Measurements from ENCODE around the gene ATP11C.

The ATP11C gene

DNA sequence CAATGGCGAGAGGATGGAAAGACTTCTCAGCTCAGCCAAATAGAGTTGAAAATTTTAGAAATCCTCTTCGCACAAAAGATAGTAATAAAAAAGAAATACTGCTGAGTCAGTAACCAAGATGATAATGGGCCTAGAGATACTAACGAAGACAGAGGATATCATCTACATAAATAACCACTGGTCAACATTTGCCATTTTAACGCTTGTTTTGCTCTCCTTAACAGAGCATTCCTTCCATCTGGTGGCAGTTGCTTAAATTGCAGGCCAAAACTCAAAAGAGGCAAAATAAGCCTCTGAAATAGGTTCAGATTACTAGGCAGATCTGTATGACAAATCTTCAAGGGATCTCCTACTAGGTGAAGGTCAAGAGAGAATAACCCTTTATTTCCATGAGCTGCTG lies 173.2 kb downstream of the ATP11C start:
- no peak for TF ChIP-seq ZFX (IDR thresholded peaks at IDR 0.05; ENCODE audit: borderline replicate concordance)
- TF ChIP-seq, protein P1, sequence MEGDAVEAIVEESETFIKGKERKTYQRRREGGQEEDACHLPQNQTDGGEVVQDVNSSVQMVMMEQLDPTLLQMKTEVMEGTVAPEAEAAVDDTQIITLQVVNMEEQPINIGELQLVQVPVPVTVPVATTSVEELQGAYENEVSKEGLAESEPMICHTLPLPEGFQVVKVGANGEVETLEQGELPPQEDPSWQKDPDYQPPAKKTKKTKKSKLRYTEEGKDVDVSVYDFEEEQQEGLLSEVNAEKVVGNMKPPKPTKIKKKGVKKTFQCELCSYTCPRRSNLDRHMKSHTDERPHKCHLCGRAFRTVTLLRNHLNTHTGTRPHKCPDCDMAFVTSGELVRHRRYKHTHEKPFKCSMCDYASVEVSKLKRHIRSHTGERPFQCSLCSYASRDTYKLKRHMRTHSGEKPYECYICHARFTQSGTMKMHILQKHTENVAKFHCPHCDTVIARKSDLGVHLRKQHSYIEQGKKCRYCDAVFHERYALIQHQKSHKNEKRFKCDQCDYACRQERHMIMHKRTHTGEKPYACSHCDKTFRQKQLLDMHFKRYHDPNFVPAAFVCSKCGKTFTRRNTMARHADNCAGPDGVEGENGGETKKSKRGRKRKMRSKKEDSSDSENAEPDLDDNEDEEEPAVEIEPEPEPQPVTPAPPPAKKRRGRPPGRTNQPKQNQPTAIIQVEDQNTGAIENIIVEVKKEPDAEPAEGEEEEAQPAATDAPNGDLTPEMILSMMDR (IDR thresholded peaks at IDR 0.05): peak; percentile 43
- no peak overlapping the region for H3K27ac ChIP-seq

DNA sequence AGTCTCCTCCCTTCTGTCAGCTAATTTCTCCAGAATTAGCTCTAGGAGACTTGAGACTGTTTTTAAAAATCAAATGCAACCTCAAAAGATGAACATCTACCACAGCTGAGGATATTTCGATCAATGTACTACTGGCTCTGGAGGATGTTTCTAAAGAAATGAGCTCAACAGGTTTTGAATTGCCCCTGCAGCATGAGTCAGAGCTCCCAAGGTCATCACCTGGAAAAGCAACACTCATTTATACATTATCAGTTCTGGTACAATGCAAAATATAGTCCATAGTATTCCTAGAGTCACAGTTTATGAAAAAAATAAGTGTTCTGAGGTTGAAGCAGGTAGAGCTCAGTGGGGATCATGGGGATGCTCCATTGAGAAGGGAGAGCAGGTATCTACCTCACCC lies 174.0 kb downstream of the ATP11C start:
- TF ChIP-seq ZFX (IDR thresholded peaks at IDR 0.05; ENCODE audit: borderline replicate concordance): no peak
- TF ChIP-seq, protein P1 (IDR thresholded peaks at IDR 0.05): no peak
- no peak overlapping the region for H3K27ac ChIP-seq

DNA sequence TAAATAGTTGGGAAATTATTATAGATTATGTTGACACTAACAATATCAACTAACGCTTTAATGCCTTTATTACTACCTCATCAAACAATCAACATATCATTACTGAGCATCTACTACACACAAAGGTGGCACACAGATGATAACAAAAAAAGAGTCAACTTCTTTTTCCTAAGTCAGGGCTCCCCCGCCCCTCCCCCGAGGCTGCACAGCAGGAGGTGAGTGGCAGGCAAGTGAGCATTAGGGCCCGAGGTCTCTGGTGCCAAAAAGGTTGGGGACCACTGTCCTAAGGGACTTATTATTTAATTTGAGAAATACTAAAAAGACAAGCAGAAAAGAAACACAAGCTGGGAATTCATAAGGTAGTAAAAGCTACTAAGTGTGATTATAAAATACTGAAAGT lies 174.6 kb downstream of the ATP11C start:
- H3K27ac ChIP-seq: no peak overlapping the region
- TF ChIP-seq, protein P1 (IDR thresholded peaks at IDR 0.05): no peak
- TF ChIP-seq ZFX (IDR thresholded peaks at IDR 0.05; ENCODE audit: borderline replicate concordance): no peak

DNA sequence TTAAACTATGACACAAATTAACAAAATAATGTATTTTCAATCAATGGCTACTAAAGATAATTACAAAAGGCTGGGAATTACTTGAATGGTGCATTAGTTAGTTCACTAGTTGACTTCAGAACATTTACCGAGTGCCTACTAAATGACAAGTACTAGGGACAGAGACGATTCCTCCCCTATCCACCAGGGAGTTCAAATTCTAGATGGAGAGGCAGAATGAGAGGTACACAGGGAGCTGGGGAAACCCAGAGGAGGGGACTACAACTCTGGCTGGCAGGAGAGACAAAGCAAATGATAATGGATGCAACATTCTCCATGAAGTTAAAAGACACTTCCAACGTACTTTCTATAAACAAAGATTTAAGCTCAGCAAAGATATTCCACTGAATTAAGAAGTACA lies 181.8 kb downstream of the ATP11C start:
- TF ChIP-seq ZFX (IDR thresholded peaks at IDR 0.05; ENCODE audit: borderline replicate concordance): no peak
- TF ChIP-seq, protein P1 (IDR thresholded peaks at IDR 0.05): no peak
- no peak overlapping the region for H3K27ac ChIP-seq

DNA sequence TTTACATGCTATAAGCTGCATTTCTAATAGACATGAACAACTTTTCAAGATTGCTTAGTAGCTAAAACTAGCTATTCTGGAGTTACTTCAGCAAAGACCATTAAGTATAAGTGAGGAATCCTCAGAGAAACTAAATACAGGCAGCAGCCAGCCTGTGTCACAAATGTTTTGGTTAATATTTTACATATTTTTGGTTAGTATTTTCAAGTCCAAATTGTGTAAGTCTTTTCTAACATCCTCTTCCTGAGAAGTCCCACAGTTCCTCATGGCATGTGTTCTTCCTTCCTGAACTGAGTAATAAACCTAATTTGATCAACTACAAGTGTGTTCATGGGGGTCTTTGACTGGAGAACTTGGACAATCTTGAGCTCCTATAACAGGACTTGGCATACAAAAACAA lies 182.5 kb downstream of the ATP11C start:
- TF ChIP-seq, protein P1 (IDR thresholded peaks at IDR 0.05): no peak
- TF ChIP-seq ZFX (IDR thresholded peaks at IDR 0.05; ENCODE audit: borderline replicate concordance): no peak
- no peak overlapping the region for H3K27ac ChIP-seq

DNA sequence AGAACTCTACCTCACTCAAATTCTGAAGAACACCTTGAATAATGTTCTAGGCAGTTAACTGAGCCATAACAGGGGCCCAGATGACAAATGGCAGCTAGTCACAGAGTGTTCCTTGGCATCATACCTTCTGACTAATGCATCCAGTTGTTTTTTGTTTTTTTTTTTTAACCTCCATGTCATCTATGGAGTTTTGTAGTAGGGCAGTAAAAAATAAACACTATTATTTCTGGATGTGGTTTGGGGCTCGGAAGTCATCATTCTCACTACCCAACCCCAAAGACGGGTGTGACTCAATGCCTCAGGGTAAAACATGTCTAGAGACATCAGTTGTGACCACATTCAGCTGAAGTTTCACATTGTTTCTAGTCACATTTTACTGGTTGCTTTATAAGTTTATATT lies 193.7 kb downstream of the ATP11C start:
- H3K27ac ChIP-seq: no peak overlapping the region
- TF ChIP-seq ZFX (IDR thresholded peaks at IDR 0.05; ENCODE audit: borderline replicate concordance): no peak
- TF ChIP-seq, protein P1 (IDR thresholded peaks at IDR 0.05): no peak

DNA sequence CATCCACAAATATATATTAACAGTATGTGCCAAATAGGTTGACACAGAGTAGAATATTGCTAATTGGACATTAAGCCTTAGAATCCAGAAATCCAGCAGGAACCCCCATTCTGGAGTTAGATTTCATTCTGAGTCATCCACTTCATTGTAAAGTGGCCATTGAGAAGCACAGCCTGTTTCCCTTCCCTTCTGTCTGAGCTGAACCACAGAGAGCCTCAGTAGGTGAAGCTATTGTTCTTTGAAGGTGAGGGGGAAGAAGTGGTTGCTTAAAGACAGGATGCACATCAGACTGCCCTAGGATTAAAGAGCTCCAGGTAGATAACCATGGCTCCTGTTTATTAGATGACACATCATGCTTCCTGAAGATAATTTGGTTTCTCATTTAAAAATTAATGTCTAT lies 194.3 kb downstream of the ATP11C start:
- no peak overlapping the region for H3K27ac ChIP-seq
- TF ChIP-seq ZFX (IDR thresholded peaks at IDR 0.05; ENCODE audit: borderline replicate concordance): no peak
- TF ChIP-seq, protein P1 (IDR thresholded peaks at IDR 0.05): no peak
